GM21825 (cell line): ENCODE results near the gene LMOD1.
"Not testable (repeated sequence)": the region's sequence is repeated elsewhere in the genome, so short reads cannot be mapped to it uniquely, and the experiment has no call there.

Source experiments
- ATAC-seq: cut with Tn5 transposase; IDR thresholded peaks from one replicate; pipeline ENCODE4 v1.9.1; 2021; ENCODE audit warnings: mild to moderate bottlenecking, moderate library complexity; ENCODE audit not compliant: unreplicated experiment

Gene LMOD1

DNA sequence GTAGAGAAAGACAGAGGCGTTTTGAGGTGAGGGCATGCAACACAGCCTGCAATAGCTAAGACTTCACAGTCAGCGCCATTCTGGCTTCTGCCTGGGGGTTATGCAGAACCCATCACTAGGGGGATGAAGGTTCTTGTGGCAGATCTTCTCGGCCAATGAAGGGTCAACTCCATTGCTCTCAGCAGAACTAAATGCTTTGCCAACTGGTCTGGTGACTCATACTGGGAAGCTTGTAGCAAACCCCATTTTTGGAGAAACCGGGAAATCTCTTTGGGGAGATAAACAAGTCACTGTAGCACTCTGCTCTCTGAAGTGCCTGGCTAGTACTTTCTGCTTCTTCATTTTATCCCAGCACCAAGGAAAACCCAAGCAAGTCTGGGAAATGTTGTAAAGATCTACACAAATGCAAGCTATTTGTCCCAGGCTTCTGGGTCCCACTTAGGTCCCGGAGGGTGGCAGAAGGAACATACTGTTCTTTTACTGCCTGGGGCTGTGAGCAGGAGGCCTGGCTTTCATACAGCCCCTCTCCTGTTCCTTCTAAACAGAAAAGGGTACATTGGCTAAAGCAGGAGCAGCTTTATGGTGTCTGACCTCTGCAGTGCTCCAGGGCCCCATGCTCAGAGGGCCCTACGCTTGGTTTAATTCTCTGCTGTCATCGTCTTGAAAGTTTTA, 28.9 kb downstream of the LMOD1 start:
- no peak for ATAC-seq

DNA sequence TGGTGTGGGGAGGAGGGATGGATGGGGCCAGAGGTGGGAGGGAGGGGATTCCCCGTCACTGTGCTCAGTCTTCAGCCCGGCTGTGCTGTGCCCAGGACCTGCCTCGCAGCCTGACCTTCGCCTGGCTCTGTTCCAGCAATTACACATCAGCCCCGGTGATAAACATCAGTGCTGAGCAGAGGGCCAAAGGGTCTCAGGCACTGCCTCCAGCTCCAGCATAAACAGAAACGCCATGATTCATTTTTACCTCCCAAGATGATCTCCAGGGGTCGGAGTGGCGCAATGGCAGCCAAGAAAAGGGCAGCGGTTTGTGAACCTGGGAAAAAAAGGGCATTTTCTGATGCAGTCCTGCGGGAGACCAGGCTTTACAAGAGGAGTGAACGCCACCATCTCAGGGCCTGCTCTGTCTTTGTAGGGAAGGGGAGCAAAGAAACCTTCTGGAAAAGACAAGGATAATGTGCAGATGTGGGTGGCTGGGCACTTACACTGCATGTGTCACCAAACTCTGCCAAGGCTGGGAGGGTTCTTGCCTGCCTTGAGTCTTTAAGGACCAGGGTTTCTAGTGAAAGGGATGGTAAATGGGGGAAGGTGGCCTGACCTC, 29.6 kb downstream of the LMOD1 start:
- no peak for ATAC-seq

GRCh38 chr1:201914456-201915235, 31.7 kb downstream of the LMOD1 start:
- no peak for ATAC-seq

GRCh38 chr1:201912832-201913231, 33.5 kb downstream of the LMOD1 start:
- ATAC-seq: no peak

GRCh38 chr1:201911826-201912571, 34.3 kb downstream of the LMOD1 start:
- no peak for ATAC-seq

GRCh38 chr1:201907621-201908020, 38.7 kb downstream of the LMOD1 start:
- no peak for ATAC-seq

- no peak for ATAC-seq
Measured at GRCh38 chr1:201906336-201906735, 40.0 kb downstream of the LMOD1 start.

DNA sequence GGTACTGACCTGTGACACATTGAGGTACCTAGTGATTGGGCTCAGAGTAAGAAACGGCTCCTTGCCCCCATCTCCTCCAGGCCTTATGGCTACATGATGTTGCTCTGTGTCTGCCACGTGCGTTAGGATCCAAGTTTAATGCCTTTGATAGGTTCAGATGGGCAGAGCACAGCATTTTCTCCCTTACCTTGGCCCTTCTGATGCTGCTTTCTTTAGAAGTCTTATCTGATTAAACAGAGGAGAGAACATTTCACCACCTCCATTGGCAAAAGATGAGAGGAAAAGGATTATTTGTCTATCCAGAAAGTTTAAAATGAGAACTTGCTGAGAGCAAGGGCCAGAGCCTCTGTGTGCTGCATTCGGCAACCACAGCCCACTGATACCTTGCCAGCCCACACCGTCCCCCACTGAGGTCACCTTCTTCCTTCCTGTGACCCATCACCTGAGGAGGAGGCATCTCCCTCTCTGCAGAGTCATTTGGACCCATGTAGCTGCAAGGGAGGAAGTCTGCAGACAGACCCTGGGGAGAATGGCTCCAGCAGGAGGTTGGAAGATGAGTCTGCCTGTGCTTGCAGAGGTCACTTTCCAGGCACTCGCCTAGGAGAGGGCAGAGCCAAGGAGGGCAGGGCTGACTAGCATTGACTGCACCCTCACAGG, 41.0 kb downstream of the LMOD1 start:
- ATAC-seq: no peak

DNA sequence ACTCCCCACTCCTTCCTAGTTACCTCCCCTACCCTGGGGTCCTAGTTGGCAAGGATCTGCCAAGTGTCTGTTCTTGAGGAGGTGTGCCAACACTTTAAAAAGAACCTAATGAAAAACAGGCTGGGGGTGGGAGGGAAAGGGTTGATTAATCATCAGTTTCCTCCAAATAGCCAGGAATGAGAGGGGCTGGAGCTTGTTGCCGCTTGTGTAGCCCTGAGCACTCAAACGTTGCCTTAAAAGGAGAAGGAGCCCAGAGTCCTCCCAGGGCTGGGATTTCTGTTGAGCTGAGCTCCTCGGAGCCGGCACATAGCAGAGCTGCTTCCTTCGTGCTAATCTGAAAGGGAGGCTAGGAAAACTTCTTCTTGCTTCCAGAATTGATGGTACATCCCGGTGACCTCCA, 41.8 kb downstream of the LMOD1 start:
- ATAC-seq: no peak

DNA sequence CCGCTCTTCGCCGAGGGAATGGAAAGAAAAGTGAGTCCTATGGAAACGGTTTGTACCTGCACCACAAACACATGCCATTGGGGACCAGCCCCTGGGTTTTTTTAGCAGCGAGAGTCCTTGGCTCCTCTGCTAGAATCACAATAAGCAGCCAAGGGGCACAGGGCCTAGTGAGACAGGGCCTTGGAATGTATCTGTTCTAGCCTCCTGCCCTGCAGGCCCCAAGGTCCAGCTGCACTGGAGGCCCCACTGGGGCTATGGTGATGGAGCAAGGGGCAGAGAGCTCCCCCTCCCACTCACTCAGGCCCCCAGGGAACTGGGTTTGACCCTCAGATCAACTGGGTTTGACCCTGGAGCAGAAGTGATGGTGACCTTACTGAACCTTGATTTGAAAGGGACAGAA, 43.2 kb downstream of the LMOD1 start:
- ATAC-seq: no peak

DNA sequence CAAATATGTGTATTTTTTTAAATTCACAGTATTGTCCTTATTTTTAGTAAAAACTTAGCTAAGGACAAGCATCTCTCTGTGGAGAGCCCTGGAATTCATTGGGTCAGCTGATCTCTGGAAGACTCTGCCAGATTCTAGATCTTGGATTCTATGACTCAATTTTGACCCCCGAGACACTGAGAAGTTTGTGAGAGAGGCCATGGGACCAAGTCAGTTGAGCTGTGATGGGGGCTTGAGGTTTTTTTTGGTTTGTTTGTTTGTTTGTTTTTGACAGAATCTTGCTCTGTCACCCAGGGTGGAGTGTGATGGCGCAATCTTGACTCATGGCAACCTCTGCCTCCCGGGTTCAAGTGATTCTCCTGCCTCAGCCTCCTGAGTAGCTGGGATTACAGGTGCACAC, 44.1 kb downstream of the LMOD1 start:
- no peak for ATAC-seq

GRCh38 chr1:201901036-201901435, 45.3 kb downstream of the LMOD1 start:
- not testable (repeated sequence) for ATAC-seq

DNA sequence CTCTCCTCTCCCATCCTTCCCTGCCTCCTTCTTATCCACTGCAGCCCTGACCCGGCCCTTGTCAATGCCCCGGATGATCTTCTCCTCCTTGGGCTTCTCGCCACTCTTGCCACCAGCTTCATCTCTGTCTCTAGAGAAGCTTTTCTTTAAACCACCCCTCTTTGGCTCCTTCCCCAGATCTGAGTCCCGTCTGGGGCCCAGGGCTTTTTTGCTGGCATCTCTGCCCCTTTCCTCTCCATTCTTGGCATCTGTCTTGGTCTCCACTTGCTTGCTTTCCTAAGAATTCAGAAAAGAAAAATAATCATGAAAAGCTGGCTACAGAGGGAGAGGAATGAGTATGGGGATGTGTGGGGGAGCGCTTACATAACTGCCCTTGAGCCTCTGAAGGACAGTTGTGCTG, 45.9 kb downstream of the LMOD1 start:
- no peak for ATAC-seq

DNA sequence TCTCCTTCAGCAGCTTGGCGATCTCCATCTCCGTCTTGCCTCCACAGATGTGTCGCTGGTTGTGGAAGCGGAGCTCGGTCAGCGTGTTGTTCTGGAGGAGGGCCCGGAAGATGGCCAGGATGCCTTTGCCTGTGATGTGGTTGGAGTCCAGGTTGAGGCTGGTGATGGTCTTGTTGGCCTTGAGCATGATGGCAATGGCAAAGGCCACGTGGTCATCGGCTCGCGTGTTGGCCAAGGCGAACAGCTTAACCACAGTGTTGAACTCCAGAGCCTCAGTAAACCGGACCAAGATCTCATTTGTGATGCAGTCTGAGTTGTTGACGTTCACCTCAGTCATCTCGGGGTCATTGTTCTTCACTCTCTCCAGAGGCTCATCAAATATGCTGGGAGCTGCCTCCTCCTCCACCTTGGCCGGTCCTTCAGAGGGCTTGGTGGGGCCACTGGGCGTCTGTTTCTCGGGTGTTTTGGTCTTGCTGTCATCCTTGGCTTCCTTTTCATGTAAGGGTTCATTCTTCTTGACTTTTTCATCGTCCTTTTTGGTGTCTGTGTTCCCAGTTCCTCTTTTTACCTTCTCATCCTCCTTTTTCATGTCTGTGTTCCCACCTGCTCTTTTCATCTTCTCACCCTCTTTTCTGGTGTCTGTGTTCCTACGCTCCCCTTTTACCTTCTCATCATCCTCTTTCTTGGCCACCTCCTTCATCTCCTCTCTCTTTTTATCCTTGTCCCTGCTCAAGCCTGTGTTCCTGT, 46.5 kb downstream of the LMOD1 start:
- no peak for ATAC-seq

GRCh38 chr1:201898992-201899391, 47.4 kb downstream of the LMOD1 start:
- ATAC-seq: no peak

GRCh38 chr1:201898240-201898894, 48.0 kb downstream of the LMOD1 start:
- no peak for ATAC-seq

GRCh38 chr1:201896951-201897391, 49.4 kb downstream of the LMOD1 start:
- no peak for ATAC-seq

- peak; percentile 68 for ATAC-seq
Measured at GRCh38 chr1:201895913-201896807, 50.2 kb downstream of the LMOD1 start.
